Measurements from ENCODE around the gene IGSF9.

GRCh38 chr1:159983681-159984080, 38.3 kb upstream of the IGSF9 start:
- no peak for TF ChIP-seq CTCF (CRISPR knock-in tag; IDR thresholded peaks at IDR 0.05)
- TF ChIP-seq ZHX2 (IDR thresholded peaks at IDR 0.05; ENCODE audit: low read depth) = no peak
- TF ChIP-seq ZHX2 (CRISPR knock-in tag; IDR thresholded peaks at IDR 0.05; ENCODE audit: borderline replicate concordance) = no peak
- no peak for TF ChIP-seq ZFP36 (IDR thresholded peaks at IDR 0.05; ENCODE audit: borderline replicate concordance, low read depth, low read length, partially characterized antibody)
- no peak for TF ChIP-seq ZNF207 (IDR thresholded peaks at IDR 0.05; ENCODE audit: borderline replicate concordance)
- TF ChIP-seq NFE2L1 (CRISPR knock-in tag; IDR thresholded peaks at IDR 0.05; ENCODE audit: borderline replicate concordance) = no peak
- no peak for TF ChIP-seq FOXA1 (IDR thresholded peaks at IDR 0.05)
- TF ChIP-seq FOXA1 (CRISPR knock-in tag; IDR thresholded peaks at IDR 0.05) = no peak
- TF ChIP-seq ZNF672 (CRISPR knock-in tag; IDR thresholded peaks at IDR 0.05) = no peak
- no peak for TF ChIP-seq ZNF761 (CRISPR knock-in tag; conservative IDR thresholded peaks at IDR 0.05)
- TF ChIP-seq POLR2A (IDR thresholded peaks at IDR 0.05; ENCODE audit: insufficient read depth in 1 of 2, low read depth in 2 of 2, low read length in 2 of 2) = no peak
